Caco-2 (cell line): ENCODE measurements around the gene MRE11. TPM values are rescaled to one million over a fixed set of nuclear protein-coding genes. Genes with fewer than 3 reads are reported as not detected.
"Not testable (repeated sequence)": the region's sequence is repeated elsewhere in the genome, so short reads cannot be mapped to it uniquely, and the experiment has no call there.

Experiments
- BruUV-seq: library from RNA; stranded (reverse); fragments of 400-500 nt; replicated peaks from 2 replicates; lab custom pipeline; 2021; lab: Mats Ljungman, UMichigan
- CTCF ChIA-PET: fragments of 300-600 bp; sonication (Branson Sonifier 250); formaldehyde crosslinking; loops from one replicate; lab custom pipeline; 2022; ENCODE audit warnings: antibody characterized with exemption; lab: Charles Lee
- POLR2A ChIA-PET: fragments of 300-600 bp; sonication (Branson Sonifier 250); formaldehyde crosslinking; loops from one replicate; lab custom pipeline; 2022; ENCODE audit warnings: antibody characterized with exemption; lab: Charles Lee
- DNase-seq, 2 experiments: peaks; one replicate each; pipeline versions ENCODE4 v3.0.0 to v3.0.0-alpha.2; 2020 to 2022
- H3K27me3 ChIP-seq: replicated peaks from 2 replicates; pipeline ENCODE4 v1.6.0; 2011; ENCODE audit warnings: low read length; ENCODE audit not compliant: control insufficient read depth, insufficient read depth
- H3K36me3 ChIP-seq: 2 replicates; pipeline ENCODE4 v1.5.1; 2011; ENCODE audit warnings: low read length; ENCODE audit not compliant: control insufficient read depth, insufficient read depth
- H3K4me1 ChIP-seq: fragments of 250-450 bp; sonication (Bioruptor Pico); 2 replicates; pipeline ENCODE4 v1.5.1; 2020; ENCODE audit warnings: mild to moderate bottlenecking
- H3K4me3 ChIP-seq: 2 replicates; pipeline ENCODE4 v1.5.1; 2011; ENCODE audit warnings: low read depth, mild to moderate bottlenecking, control low read depth, low read length
- H3K9me3 ChIP-seq: fragments of 250-450 bp; sonication (Bioruptor Pico); 2 replicates; pipeline ENCODE4 v1.5.1; 2020; ENCODE audit warnings: mild to moderate bottlenecking, moderate library complexity
- H3K27ac Mint-ChIP-seq: one replicate; pipeline ENCODE4 v1.8.0; 2022; ENCODE audit warnings: mixed read lengths; ENCODE audit not compliant: unreplicated experiment
- H3K27me3 Mint-ChIP-seq: one replicate; pipeline ENCODE4 v1.8.0; 2022; ENCODE audit warnings: mixed read lengths; ENCODE audit not compliant: insufficient read depth, unreplicated experiment
- H3K36me3 Mint-ChIP-seq: one replicate; pipeline ENCODE4 v1.8.0; 2022; ENCODE audit warnings: mild to moderate bottlenecking, mixed read lengths; ENCODE audit not compliant: insufficient read depth, unreplicated experiment
- H3K4me1 Mint-ChIP-seq: one replicate; pipeline ENCODE4 v1.8.0; 2022; ENCODE audit warnings: low read depth, mixed read lengths; ENCODE audit not compliant: unreplicated experiment
- H3K4me3 Mint-ChIP-seq: one replicate; pipeline ENCODE4 v1.8.0; 2022; ENCODE audit warnings: mild to moderate bottlenecking, moderate library complexity, mixed read lengths; ENCODE audit not compliant: unreplicated experiment
- H3K9me3 Mint-ChIP-seq: one replicate; pipeline ENCODE4 v1.8.0; 2022; ENCODE audit warnings: mixed read lengths; ENCODE audit not compliant: unreplicated experiment
- intact Hi-C: fragments of 100-400 bp; cut with micrococcal nuclease; formaldehyde crosslinking; loops from one replicate; pipeline ENCODE4 v1.10.0; 2022; ENCODE audit not compliant: unreplicated experiment
- microRNA-seq: library from miRNA; unstranded; fragments of <30 nt; microRNA quantifications from one replicate; pipeline ENCODE4 v1.2.0, GENCODE V29; 2022
- total RNA-seq: library from RNA; stranded (reverse); gene quantifications from 2 replicates; pipeline ENCODE4 v1.2.3, GENCODE V29; 2022
- TF ChIP-seq, protein P1 (sequence below), 2 experiments: fragments of 200-600 bp in 1 of 2; IDR thresholded peaks; 1 replicate in 1 of 2; 2 replicates in 1 of 2; pipeline versions ENCODE4 v1.5.1 to v1.8.0; 2011 to 2022; ENCODE audit warnings: antibody characterized with exemption in 1 of 2, control low read depth in 1 of 2, inconsistent platforms in 1 of 2, low read depth in 1 of 2, low read length in 1 of 2, mild to moderate bottlenecking in 1 of 2, moderate library complexity in 1 of 2; ENCODE audit not compliant: insufficient read depth in 1 of 2, severe bottlenecking in 1 of 2, unreplicated experiment in 1 of 2

The MRE11 gene
- total RNA-seq, 1 experiment from 2014 or later = 80.0 TPM

DNA sequence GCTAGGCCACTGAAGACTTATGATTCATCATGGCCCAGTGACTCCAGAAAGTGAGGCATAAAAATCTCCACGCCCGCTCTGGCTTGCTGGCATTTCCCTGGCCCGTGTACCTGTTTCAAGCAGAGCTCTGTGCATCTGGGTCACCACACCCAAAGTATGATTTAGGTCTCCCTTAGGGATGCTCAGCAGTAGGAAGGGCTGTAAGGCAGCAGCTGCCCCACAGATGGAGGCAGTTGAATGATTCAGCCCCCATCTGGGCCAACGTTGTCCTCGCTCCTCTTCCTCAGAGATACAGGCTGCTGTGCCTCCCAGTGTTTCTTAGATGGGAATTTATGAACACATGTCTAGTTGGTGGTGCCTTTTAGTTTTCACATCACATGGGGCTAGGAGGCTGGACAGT, 114.0 kb downstream of the MRE11 start:
- POLR2A ChIA-PET = no interaction called here
- intact Hi-C loops = no loop called here
- H3K27me3 Mint-ChIP-seq = peaks cover 4% of the 10 kb centered on the region

DNA sequence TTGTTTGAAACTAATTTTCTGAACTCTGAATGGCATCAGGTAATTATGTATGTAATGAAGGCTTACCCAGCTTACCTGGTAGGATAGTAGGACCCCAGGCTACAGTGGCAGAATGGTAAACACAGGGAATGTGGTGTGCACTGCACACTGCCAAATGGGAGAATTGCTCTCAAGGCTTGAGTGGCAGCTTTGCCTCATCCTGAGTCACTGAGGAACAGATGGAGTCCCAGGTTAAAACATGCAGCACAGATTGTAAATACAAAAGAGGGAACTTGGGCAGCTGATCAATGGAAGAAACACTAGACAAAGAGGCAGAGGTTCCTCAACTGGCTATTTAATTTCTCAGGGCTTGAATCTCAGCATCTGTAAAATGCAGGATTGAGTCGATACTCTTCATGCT, 116.8 kb downstream of the MRE11 start:
- Histone ChIP-seq H3K36me3 (no peaks in the 10 kb centered on the region), H3K4me1 (no peaks in the 10 kb centered on the region), H3K9me3 (no peaks in the 10 kb centered on the region), H3K27me3 (no peaks in the 10 kb centered on the region), H3K4me3 (no peak overlapping the region)
- no peaks in the 10 kb centered on the region for H3K36me3 Mint-ChIP-seq
- no peak overlapping the region for H3K4me3 Mint-ChIP-seq
- H3K27me3 Mint-ChIP-seq = peaks cover 7% of the 10 kb centered on the region
- peaks cover 1% of the 10 kb centered on the region for H3K9me3 Mint-ChIP-seq
- TF ChIP-seq, protein P1, sequence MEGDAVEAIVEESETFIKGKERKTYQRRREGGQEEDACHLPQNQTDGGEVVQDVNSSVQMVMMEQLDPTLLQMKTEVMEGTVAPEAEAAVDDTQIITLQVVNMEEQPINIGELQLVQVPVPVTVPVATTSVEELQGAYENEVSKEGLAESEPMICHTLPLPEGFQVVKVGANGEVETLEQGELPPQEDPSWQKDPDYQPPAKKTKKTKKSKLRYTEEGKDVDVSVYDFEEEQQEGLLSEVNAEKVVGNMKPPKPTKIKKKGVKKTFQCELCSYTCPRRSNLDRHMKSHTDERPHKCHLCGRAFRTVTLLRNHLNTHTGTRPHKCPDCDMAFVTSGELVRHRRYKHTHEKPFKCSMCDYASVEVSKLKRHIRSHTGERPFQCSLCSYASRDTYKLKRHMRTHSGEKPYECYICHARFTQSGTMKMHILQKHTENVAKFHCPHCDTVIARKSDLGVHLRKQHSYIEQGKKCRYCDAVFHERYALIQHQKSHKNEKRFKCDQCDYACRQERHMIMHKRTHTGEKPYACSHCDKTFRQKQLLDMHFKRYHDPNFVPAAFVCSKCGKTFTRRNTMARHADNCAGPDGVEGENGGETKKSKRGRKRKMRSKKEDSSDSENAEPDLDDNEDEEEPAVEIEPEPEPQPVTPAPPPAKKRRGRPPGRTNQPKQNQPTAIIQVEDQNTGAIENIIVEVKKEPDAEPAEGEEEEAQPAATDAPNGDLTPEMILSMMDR (IDR thresholded peaks at IDR 0.05; ENCODE audit: insufficient read depth in 1 of 2, low read depth in 1 of 2, low read length in 1 of 2, severe bottlenecking in 1 of 2, unreplicated experiment in 1 of 2) = no peak
- POLR2A ChIA-PET = no interaction called here
- no peaks in the 10 kb centered on the region for H3K4me1 Mint-ChIP-seq
- DNase-seq = no peak
- CTCF ChIA-PET = no interaction called here
- intact Hi-C loops = no loop called here
- no peak overlapping the region for H3K27ac Mint-ChIP-seq
- BruUV-seq = no TSS peak

More for the DNA sequence above, 114.0 kb downstream of the MRE11 start:
- DNase-seq = no peak
- Mint-ChIP-seq H3K27ac (no peak overlapping the region), H3K36me3 (no peaks in the 10 kb centered on the region), H3K4me3 (no peak overlapping the region), H3K9me3 (no peaks in the 10 kb centered on the region), H3K4me1 (no peaks in the 10 kb centered on the region)
- no TSS peak for BruUV-seq
- Histone ChIP-seq H3K9me3 (0 out of 2 replicates have a peak, but pooled peaks cover 3% of the 10 kb centered on the region), H3K4me1 (no peaks in the 10 kb centered on the region), H3K27me3 (no peaks in the 10 kb centered on the region), H3K4me3 (no peak overlapping the region), H3K36me3 (no peaks in the 10 kb centered on the region)
- CTCF ChIA-PET = no interaction called here
- TF ChIP-seq, protein P1 (IDR thresholded peaks at IDR 0.05; ENCODE audit: insufficient read depth in 1 of 2, low read depth in 1 of 2, low read length in 1 of 2, severe bottlenecking in 1 of 2, unreplicated experiment in 1 of 2) = no peak

DNA sequence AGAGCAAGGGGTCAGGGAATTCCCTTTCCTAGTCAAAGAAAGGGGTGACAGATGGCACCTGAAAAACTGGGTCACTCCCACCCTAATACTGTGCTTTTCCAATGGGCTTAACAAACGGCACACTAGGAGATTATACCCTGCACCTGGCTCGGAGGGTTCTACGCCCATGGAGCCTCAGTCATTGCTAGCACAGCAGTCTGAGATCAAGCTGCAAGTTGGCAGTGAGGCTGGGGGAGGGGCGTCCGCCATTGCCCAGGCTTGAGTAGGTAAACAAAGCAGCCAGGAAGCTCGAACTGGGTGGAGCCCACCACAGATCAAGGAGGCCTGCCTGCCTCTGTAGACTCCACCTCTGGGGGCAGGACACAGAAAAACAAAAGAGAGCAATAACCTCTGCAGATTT, 123.1 kb downstream of the MRE11 start:
- H3K27me3 ChIP-seq, H3K4me3 Mint-ChIP-seq, DNase-seq, H3K4me3 ChIP-seq, intact Hi-C loops, H3K36me3 Mint-ChIP-seq, H3K36me3 ChIP-seq, BruUV-seq, POLR2A ChIA-PET, H3K4me1 Mint-ChIP-seq, H3K27ac Mint-ChIP-seq, H3K4me1 ChIP-seq, H3K9me3 Mint-ChIP-seq, CTCF ChIA-PET: not testable (repeated sequence)
- peaks cover 20% of the 10 kb centered on the region for H3K27me3 Mint-ChIP-seq
- peaks cover 13% of the 10 kb centered on the region; the same call in 1 of the 2 replicates for H3K9me3 ChIP-seq

Small RNAs within 50 kb of the gene (microRNA-seq; reads per million reads assigned to microRNA genes)
- gene MIR548L = 25.1 reads per million, percentile 59 among the genes with 10 or more reads in this experiment

Other genes starting within 250 kb of the MRE11 start
- not detected in 2 replicates for gene IZUMO1R, start 189.3 kb downstream of the MRE11 start, total RNA-seq
- 2.7 and 2.8 TPM in 2 replicates for gene GPR83, start 92.4 kb downstream of the MRE11 start, total RNA-seq
- 27.5 and 29.2 TPM in 2 replicates for gene ANKRD49, start 140 bp upstream of the MRE11 start, total RNA-seq
- not detected in 2 replicates for gene C11orf97, start 18.6 kb upstream of the MRE11 start, total RNA-seq
- 24.5 and 25.0 TPM in 2 replicates for gene FUT4, start 50.1 kb upstream of the MRE11 start, total RNA-seq
- gene PIWIL4, start 73.5 kb upstream of the MRE11 start, total RNA-seq = 3.4 and 3.6 TPM in 2 replicates